Measurements from ENCODE around the gene SNAI1.
"Not testable (repeated sequence)": the region's sequence is repeated elsewhere in the genome, so short reads cannot be mapped to it uniquely, and the experiment has no call there.

Gene SNAI1

DNA sequence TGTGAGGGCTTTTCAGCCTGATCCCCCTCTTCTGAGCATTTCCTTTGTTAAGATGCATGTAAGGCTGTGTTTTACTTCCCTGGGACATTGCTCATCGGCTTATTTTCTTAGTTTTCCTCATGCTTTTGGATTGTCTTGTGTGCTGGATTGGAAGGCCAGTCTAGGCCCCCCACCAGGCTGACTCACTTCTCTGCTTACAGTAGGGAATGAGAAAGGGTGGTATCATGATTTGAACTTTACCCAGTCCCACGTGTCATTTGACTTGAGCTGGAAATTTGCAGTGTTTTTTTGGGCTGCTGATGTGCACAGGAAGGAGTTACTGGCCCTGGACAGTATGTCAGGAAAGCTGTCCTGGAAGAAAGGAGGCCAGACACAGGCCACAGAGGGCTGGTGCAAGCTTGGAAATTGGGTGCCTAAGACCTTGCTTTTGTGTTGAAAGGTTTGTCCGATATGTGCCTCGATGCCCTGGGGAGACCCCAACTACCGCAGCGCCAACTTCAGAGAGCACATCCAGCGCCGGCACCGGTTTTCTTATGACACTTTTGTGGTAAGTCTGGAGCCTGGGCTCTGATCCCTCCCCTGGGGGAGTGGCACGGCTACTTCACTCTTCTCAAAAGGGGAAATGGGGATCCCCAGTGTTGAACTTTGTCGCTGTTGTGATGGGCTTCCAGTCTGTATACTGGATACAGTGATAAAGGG lies 33.8 kb upstream of the SNAI1 start:
- TF ChIP-seq, protein P1, sequence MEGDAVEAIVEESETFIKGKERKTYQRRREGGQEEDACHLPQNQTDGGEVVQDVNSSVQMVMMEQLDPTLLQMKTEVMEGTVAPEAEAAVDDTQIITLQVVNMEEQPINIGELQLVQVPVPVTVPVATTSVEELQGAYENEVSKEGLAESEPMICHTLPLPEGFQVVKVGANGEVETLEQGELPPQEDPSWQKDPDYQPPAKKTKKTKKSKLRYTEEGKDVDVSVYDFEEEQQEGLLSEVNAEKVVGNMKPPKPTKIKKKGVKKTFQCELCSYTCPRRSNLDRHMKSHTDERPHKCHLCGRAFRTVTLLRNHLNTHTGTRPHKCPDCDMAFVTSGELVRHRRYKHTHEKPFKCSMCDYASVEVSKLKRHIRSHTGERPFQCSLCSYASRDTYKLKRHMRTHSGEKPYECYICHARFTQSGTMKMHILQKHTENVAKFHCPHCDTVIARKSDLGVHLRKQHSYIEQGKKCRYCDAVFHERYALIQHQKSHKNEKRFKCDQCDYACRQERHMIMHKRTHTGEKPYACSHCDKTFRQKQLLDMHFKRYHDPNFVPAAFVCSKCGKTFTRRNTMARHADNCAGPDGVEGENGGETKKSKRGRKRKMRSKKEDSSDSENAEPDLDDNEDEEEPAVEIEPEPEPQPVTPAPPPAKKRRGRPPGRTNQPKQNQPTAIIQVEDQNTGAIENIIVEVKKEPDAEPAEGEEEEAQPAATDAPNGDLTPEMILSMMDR (conservative IDR thresholded peaks at IDR 0.05; ENCODE audit: control insufficient read depth, insufficient read depth, low read depth, low read length): no peak
- no peak overlapping the region for H3K4me3 ChIP-seq (ENCODE audit: control insufficient read depth, low read depth, low read length)
- peak; percentile 96 for DNase-seq (ENCODE audit: low read depth)

DNA sequence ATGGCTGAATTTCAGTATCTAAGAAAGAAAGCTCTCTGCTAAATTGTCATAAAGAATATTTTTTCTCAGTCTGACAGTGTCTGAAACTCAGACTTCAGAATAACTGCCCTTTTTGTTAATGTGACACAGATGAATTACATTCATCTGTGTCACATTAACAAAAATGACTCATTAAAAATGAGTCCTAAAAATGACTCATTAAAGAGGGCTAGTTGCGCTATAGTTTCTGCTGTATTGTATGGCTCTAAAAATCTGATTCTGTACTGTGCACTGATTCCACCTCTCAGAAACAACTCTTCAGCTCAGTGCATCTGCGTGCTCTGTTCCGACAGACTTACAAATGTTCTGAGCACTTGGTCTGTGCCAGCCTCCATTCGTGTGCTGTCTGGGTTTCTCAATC lies 31.6 kb upstream of the SNAI1 start:
- H3K4me3 ChIP-seq (ENCODE audit: control insufficient read depth, low read depth, low read length): no peak overlapping the region
- TF ChIP-seq, protein P1 (conservative IDR thresholded peaks at IDR 0.05; ENCODE audit: control insufficient read depth, insufficient read depth, low read depth, low read length): no peak
- DNase-seq (ENCODE audit: low read depth): peak; percentile 91

DNA sequence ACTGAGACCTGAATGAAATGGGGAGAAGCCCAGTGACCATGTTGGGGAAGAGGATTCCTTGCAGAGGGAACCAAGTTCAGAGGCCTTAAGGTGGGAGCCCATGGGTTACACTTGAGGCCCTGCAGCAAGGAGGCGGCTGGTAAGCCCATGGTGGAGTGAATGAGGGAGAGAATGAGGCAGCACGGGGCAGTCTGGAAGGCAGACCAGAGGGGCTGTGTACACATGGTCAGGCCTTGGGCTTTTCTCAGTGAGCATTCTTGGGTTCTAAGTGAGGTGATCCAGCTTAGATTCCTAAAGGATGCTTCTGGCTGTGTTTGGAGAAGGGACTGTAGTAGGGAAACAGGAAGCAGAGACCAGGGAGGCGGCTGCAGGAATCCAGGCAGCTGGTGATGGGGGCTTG lies 27.6 kb upstream of the SNAI1 start:
- no peak overlapping the region for H3K4me3 ChIP-seq (ENCODE audit: control insufficient read depth, low read depth, low read length)
- no peak for DNase-seq (ENCODE audit: low read depth)
- TF ChIP-seq, protein P1 (conservative IDR thresholded peaks at IDR 0.05; ENCODE audit: control insufficient read depth, insufficient read depth, low read depth, low read length): no peak

DNA sequence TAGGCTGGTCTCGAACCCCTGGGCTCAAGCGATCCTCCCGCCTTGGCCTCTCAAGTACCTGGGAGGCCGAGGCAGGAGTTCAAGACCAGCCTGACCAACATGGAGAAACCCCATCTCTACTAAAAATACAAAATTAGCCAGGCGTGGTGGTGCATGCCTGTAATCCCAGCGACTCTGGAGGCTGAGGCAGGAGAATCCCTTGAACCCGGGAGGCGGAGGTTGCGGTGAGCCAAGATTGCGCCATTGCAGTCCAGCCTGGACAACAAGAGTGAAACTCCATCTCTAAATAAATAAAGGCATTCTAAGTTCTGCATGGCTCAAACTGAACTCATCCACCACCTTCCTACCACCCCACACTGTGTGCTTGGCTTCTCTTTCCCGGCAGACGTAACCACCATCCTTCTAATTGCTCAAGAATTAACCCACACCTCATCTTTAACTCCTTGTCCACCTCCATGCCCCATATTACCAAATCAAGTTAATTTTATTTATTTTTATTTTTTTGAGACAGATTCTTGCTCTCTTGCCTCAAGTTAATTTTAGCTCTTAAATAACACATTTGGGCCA lies 26.9 kb upstream of the SNAI1 start:
- H3K4me3 ChIP-seq (ENCODE audit: control insufficient read depth, low read depth, low read length): not testable (repeated sequence)

DNA sequence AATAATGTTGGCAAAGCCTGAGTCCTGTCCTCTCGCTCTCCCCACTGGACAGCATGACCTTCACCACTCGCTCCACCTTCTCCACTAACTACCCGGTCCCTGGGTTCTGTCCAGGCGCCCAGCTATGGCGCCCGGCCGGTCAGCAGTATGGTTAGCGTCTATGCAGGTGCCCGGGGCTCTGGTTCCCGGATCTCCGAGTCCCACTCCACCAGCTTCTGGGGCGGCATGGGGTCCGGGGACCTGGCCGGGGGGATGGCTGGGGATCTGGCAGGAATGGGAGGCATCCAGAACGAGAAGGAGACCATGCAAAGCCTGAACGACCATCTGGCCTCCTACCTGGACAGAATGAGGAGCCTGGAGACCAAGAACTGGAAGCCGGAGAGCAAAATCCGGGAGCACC lies 26.1 kb upstream of the SNAI1 start:
- no peak overlapping the region for H3K4me3 ChIP-seq (ENCODE audit: control insufficient read depth, low read depth, low read length)
- DNase-seq (ENCODE audit: low read depth): no peak
- TF ChIP-seq, protein P1 (conservative IDR thresholded peaks at IDR 0.05; ENCODE audit: control insufficient read depth, insufficient read depth, low read depth, low read length): no peak

More for the DNA sequence above, 26.9 kb upstream of the SNAI1 start:
- DNase-seq (ENCODE audit: low read depth): not testable (repeated sequence)

DNA sequence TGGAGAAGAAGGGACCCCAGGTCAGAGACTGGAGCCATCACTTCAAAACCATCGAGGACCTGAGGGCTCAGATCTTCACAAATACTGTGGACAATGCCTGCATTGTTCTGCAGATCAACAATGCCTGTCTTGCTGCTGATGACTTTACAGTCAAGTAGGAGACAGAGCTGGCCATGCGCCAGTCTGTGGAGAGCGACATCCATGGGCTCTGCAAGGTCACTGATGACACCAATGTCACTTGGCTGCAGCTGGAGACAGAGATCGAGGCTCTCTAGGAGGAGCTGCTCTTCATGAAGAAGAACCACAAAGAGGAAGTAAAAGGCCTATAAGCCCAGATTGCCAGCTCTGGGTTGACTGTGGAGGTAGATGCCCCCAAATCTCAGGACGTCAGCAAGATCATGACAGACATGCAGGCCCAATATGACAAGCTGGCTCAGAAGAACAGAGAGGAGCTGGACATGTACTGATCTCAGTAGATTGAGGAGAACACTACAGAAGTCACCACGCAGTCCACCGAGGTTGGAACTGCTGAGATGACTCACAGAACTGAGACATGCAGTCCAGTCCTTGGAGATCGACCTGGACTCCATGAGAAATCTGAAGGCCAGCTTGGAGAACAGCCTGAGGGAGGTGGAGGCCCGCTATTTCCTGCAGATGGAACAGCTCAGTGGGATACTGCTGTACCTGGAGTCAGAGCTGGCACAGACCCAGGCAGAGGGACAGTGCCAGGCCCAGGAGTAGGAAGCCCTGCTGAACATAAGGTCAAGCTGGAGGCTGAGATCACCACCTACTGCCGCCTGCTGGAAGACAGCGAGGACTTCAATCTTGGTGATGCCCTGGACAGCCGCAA lies 25.5 kb upstream of the SNAI1 start:
- DNase-seq (ENCODE audit: low read depth); H3K4me3 ChIP-seq (ENCODE audit: control insufficient read depth, low read depth, low read length): not testable (repeated sequence)

DNA sequence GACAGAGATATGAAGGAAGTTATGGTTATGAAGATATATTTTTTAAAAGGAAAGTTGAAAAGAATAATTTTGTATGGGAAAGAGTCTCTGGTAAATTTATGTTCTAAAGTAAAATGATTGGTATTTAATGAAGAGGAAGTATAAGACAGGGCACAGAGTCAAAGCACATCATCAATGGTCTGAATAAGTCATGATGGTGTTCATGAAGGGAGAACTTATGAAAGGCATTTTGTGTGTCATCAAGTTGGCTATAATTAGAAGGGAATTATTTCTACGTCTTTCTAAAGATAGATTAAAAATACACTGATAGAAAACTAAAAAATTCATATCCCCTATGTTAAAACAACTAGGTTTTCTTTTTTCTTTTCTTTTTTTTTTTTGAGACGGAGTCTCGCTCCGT lies 21.4 kb upstream of the SNAI1 start:
- DNase-seq (ENCODE audit: low read depth): no peak
- TF ChIP-seq, protein P1 (conservative IDR thresholded peaks at IDR 0.05; ENCODE audit: control insufficient read depth, insufficient read depth, low read depth, low read length): no peak
- no peak overlapping the region for H3K4me3 ChIP-seq (ENCODE audit: control insufficient read depth, low read depth, low read length)
